Small intestine (tissue), 7 donors: ENCODE measurements around the gene FAF1. TPM values are rescaled to one million over a fixed set of nuclear protein-coding genes. Genes with fewer than 3 reads are reported as not detected.

Experiments used
- DNase-seq, 2 donors: peaks; one replicate each; pipeline versions ENCODE4 v3.0.0 to v3.0.0-alpha.2; 2013
- FAIRE-seq: peaks from 2 replicates; lab custom pipeline; 2012; peaks lifted over from hg19 to GRCh38; lab: Jason Lieb, UNC
- H3K27ac ChIP-seq, 3 donors: one replicate each; pipeline ENCODE4 v1.5.1; 2013; ENCODE audit warnings: low read length in 2 of 3, mild to moderate bottlenecking in 2 of 3, control low read depth in 1 of 3, inconsistent platforms in 1 of 3, low read depth in 1 of 3, moderate library complexity in 1 of 3
- H3K27me3 ChIP-seq, 3 donors: one replicate each; pipeline ENCODE4 v1.6.1; 2013; ENCODE audit warnings: low read length in 3 of 3, inconsistent platforms in 1 of 3; ENCODE audit not compliant: control insufficient read depth in 3 of 3, insufficient read depth in 3 of 3
- H3K36me3 ChIP-seq, 3 donors: one replicate each; pipeline ENCODE4 v1.6.1; 2013; ENCODE audit warnings: low read length in 3 of 3, inconsistent platforms in 1 of 3, low read depth in 1 of 3, mild to moderate bottlenecking in 1 of 3, moderate library complexity in 1 of 3; ENCODE audit not compliant: control insufficient read depth in 3 of 3, insufficient read depth in 2 of 3
- H3K4me1 ChIP-seq, 3 donors: one replicate each; pipeline ENCODE4 v1.6.1; 2013; ENCODE audit warnings: low read length in 2 of 3, inconsistent platforms in 1 of 3, low read depth in 1 of 3, mild to moderate bottlenecking in 1 of 3, moderate library complexity in 1 of 3; ENCODE audit not compliant: control insufficient read depth in 3 of 3, insufficient read depth in 2 of 3
- H3K4me3 ChIP-seq, 3 donors: one replicate each; pipeline ENCODE4 v1.5.1; 2013; ENCODE audit warnings: low read length in 3 of 3, control low read depth in 1 of 3, inconsistent platforms in 1 of 3, low read depth in 1 of 3, mild to moderate bottlenecking in 1 of 3, moderate library complexity in 1 of 3
- H3K9me3 ChIP-seq, 2 donors: one replicate each; pipeline ENCODE4 v1.6.1; 2013; ENCODE audit warnings: low read depth in 1 of 2, low read length in 1 of 2; ENCODE audit not compliant: control insufficient read depth in 2 of 2, insufficient read depth in 1 of 2
- WGBS, 3 donors: extraction: QIAGEN DNeasy Blood & Tissue Kit; methylation state at CpG; one replicate each; pipeline ENCODE4 v1.1.7; 2013; 5-methylcytosine and 5-hydroxymethylcytosine counted together
- polyA plus RNA-seq, 4 donors: library from polyadenylated mRNA; stranded (reverse) in 3 of 4; unstranded in 1 of 4; fragments of 200-250 nt in 3 of 4; fragments of 120-200 nt in 1 of 4; gene quantifications; one replicate each; pipeline versions ENCODE4 v1.2.1 to v1.2.3, GENCODE V29; 2013
- donor health status: healthy with polysubstance abuse.
- donor health status: control.
- donor health status: control.
- donor health status: Bipolar disorder and iron deficiency.
- donor health status: healthy.

The FAF1 gene
- polyA plus RNA-seq, 4 donors: 19.5 to 46.3 (median 32.5) TPM

DNA sequence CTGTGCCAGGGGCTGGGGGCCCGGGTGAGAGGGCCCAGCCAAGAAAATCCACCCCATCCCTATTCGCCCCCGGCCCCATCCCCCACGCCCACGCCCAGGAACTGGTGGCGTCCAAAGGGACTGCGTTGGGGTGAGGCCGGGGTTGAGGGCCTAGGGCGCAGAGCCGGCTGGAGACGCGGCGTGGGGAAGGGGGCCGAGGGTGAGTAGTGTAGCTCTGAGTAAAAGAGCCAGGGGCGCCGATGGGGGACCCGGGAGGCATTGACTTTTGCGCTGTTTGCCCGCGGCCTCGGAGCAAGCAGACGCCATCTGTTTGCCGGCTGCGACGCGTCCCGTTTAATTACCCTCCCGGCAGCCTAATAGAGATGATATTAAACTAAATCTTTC lies 533.4 kb downstream of the FAF1 start:
- DNase-seq (no peak), FAIRE-seq (no peak)
- Histone ChIP-seq H3K27me3 (peaks cover 15 to 93% (median 71%) of the 10 kb centered on the region in 3 donors), H3K4me3 (no peak overlapping the region), H3K27ac (no peak overlapping the region), H3K4me1 (peaks cover 0 to 15% (median 2%) of the 10 kb centered on the region in 3 donors), H3K9me3 (no peaks in the 10 kb centered on the region), H3K36me3 (no peaks in the 10 kb centered on the region)
- WGBS, 3 donors: 3 to 4% (median 3%) methylated on average over 28 of the region's 28 CpGs

DNA sequence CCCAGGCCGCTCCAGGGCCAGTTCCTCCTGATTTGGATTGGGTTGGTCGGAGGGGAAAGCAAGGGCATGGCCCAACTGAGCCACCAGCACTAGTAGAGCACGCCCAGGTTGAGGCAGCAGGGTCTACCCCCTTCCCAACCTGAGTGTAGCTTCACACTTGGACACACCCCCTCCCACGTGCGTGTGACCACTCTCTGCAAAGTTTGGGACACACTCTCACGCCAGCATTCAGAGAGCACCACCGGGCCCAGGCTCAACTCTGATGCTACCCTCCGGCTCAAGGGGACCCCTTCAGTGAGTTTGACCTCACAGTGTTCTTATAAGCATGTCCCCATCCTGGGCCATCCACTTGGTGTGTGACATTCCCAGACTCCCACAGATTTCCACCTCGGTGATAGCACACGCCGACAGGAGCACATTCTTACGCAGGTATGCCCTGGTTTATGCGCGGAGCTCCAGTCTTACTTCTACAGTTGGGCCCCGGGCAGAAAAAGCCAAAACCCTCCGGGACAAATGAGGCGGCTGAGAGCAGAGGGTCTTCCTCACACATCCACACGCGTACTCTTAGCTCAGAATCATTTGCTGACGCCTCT lies 533.9 kb downstream of the FAF1 start:
- no peak overlapping the region for H3K4me3 ChIP-seq
- H3K27me3 ChIP-seq: peaks cover 20 to 92% (median 70%) of the 10 kb centered on the region in 3 donors
- DNase-seq (no peak), FAIRE-seq (no peak)
- H3K4me1 ChIP-seq: peaks cover 0 to 15% (median 2%) of the 10 kb centered on the region in 3 donors
- no peaks in the 10 kb centered on the region for H3K9me3 ChIP-seq
- H3K27ac ChIP-seq: no peak overlapping the region
- no peaks in the 10 kb centered on the region for H3K36me3 ChIP-seq
- WGBS, 3 donors: 12 to 15% (median 15%) methylated on average over 20 of the region's 20 CpGs

DNA sequence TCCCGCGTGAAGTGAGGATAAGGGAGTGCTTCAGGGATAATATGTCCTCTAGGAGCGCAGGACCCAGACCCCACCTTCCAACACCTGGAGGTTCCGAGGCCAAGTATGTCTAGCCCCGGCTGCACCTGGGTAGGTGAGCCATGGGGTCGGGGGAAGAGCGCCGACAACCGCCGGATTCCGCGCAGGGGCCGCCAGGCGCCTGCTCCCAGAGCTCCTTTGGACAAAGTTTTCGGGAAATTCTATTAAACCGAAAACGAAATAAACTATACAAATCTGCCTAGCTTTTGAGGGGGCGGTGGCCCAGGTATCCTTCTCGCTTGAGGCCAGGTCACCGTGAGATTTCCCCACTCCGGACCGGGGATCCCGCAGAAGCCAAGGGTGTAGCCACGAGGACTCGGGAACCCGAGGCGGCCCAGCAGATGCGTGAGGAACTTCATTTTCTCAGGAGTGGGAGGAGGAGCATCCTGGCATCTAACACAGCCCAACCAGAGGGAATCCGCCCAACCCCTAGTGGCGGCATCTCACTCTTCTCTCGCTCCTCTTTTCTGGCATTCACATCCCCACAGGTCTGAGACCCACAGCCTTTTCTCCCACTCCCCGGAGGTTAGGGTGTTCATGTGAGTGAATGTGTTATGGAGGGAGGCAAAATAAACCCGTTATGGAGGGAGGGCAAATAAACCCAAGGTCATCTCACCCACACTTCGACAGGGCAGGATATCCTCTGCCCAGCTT lies 534.5 kb downstream of the FAF1 start:
- 9 to 15% (median 12%) methylated on average over 33 to 34 of the region's 34 CpGs for WGBS, 3 donors
- H3K4me3 ChIP-seq: no peak overlapping the region
- FAIRE-seq (no peak), DNase-seq (peak in 1 of 2 donors; percentile 19)
- no peaks in the 10 kb centered on the region for H3K9me3 ChIP-seq
- no peaks in the 10 kb centered on the region for H3K36me3 ChIP-seq
- H3K4me1 ChIP-seq: peaks cover 0 to 15% (median 2%) of the 10 kb centered on the region in 3 donors
- no peak overlapping the region for H3K27ac ChIP-seq
- H3K27me3 ChIP-seq: peaks cover 26 to 92% (median 70%) of the 10 kb centered on the region in 3 donors

DNA sequence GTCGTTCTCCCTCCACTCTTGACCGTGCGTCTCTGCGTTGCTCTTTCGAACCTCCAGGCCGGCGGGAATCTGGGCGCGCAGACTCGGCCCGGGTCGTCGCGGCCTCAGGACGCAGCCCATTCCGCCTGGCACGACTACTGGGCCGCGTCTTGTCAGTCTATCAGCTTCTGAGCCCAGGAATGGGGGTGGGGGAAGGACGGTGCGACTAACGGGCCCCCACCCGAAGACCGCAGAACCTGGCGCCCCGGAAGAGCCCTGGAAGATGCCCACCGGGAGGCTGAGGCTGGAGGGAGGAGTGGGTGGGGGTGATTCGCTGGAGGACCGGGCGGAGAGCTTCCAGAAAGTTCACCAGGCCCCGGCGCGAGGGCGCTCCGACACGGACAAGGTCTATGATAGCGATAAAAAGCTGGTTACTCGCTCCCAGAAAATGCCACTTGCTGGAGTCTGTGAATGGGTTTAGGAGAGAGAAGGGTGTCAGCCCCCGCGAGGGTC lies 535.1 kb downstream of the FAF1 start:
- Histone ChIP-seq H3K4me1 (peaks cover 0 to 15% (median 2%) of the 10 kb centered on the region in 3 donors), H3K27me3 (peaks cover 26 to 93% (median 71%) of the 10 kb centered on the region in 3 donors), H3K4me3 (no peak overlapping the region), H3K27ac (no peak overlapping the region), H3K36me3 (no peaks in the 10 kb centered on the region), H3K9me3 (no peaks in the 10 kb centered on the region)
- 7 to 12% (median 12%) methylated on average over 40 of the region's 40 CpGs for WGBS, 3 donors
- DNase-seq (peak in 1 of 2 donors; percentile 35), FAIRE-seq (no peak)

DNA sequence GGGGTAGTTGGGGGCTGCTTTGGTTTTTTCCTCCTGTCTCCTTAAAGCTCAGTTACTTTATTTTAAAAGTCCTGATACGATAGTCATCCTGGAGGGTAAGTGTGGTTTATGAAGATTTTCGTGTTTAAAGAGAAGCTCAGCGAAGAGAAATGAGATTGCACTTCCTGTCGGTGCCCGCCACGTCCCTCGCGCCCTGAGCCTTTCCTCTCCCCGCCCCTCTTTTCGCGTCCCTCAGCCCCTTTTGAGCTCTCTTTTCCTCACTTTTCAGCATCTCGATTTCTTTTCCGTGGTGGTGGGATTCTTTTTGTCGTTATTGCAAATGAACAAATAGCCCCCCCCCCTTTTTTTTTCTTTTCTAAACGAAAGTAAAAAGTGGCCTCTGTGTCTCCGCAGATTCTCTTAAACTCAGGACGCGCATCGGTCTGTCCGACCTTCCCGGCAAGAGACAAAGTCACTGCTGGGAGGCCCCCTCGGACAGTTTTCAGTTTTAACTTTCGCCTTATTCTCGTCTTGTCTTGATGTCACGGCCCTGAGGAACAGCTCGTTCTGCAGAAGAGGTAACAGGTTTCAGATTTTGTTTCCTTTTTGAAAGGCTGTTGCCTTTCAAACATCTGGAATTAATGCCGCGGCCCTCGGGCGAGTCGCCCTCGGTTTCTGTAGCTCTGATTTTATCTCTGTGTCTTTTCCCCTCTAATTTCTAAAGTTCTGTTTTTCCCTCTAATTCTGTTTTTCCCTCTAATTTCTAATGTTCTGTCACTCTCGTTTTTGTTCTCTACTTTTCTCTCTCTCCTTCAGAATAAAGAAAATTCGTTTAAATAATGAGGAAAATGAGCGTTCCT lies 535.8 kb downstream of the FAF1 start:
- peaks cover 30 to 96% (median 76%) of the 10 kb centered on the region in 3 donors for H3K27me3 ChIP-seq
- peak overlapping the region in 2 of 3 donors; percentile 12 to 24 for H3K4me3 ChIP-seq
- 2 to 5% (median 3%) methylated on average over 35 of the region's 35 CpGs for WGBS, 3 donors
- H3K36me3 ChIP-seq: no peaks in the 10 kb centered on the region
- H3K4me1 ChIP-seq: peaks cover 0 to 15% (median 2%) of the 10 kb centered on the region in 3 donors
- no peak overlapping the region for H3K27ac ChIP-seq
- H3K9me3 ChIP-seq: no peaks in the 10 kb centered on the region
- DNase-seq: peak in 1 of 2 donors; percentile 40
- no peak for FAIRE-seq

DNA sequence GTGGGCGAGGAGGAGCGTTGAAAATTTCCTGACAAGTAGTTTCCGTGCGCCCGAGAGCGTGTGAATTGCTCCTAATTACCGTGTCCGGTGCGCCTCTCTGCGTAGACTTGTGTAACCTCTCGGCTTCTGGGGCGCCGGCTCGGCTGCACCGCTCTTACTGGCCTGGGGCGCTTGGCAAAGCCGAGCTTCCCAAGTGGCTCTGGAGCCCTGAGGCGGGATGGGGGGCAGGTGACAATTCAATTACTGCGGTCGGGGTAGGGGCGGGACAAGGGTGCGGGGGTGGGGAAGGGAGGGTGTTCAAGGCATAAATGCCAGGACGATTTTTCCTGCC lies 536.4 kb downstream of the FAF1 start:
- H3K27me3 ChIP-seq: peaks cover 36 to 95% (median 78%) of the 10 kb centered on the region in 3 donors
- no peaks in the 10 kb centered on the region for H3K9me3 ChIP-seq
- H3K4me3 ChIP-seq: peak overlapping the region in 1 of 3 donors; percentile 24
- no peak overlapping the region for H3K27ac ChIP-seq
- DNase-seq: peak in 1 of 2 donors; percentile 23
- peaks cover 0 to 15% (median 2%) of the 10 kb centered on the region in 3 donors for H3K4me1 ChIP-seq
- WGBS, 3 donors: 2 to 4% (median 3%) methylated on average over 23 of the region's 23 CpGs
- FAIRE-seq: no peak
- no peaks in the 10 kb centered on the region for H3K36me3 ChIP-seq

DNA sequence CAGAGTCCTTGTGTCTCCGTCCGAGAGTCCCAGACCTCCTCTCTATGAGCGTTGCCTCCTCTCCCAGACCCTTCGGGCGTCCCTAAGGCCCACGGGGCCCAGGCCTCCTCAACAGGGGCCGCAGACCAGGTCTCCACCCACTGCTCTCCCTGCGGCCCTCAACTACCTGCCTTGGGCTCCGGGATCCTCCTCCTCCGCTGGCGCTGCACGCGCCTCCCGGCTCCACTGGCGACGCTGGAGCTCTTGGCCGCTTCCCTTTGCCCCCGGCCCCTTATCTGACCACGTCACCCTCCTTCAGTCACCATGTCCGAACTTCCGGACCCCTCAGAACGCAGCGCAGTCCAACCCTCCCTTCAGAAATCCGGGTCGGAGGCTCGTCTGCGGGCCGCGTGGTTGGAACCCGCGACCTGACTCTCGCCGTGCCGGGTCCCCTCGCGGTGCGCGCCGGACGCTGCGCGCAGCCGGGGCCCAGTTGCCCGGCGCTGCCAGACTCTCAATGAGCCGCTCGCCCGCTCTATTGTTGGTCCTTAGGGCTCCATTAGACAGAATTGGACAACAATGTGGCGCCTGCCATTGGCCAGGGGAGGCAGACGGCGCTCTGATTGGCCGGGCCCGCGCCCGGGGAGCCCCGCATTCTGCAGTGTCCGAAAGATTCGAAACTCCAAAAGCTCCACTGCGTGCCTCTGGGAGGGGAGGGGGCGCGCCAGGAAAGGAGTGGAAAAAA lies 537.0 kb downstream of the FAF1 start, which contains the start of gene DMRTA2:
Gene DMRTA2 (minus strand): TSS at position 498 of the 724 bp plus-strand sequence. CDS start 1,907 bp downstream, outside the sequence.
- 3 to 4% (median 3%) methylated on average over 58 to 61 of the region's 61 CpGs for WGBS, 3 donors
- FAIRE-seq: no peak
- no peaks in the 10 kb centered on the region for H3K36me3 ChIP-seq
- no peaks in the 10 kb centered on the region for H3K9me3 ChIP-seq
- peaks cover 38 to 96% (median 81%) of the 10 kb centered on the region in 3 donors for H3K27me3 ChIP-seq
- DNase-seq: peak in 1 of 2 donors; percentile 38
- no peak within 1 kb of the TSS for H3K27ac ChIP-seq
- peak within 1 kb of the TSS in 2 of 3 donors; percentile 12 to 24 for H3K4me3 ChIP-seq
- peaks cover 0 to 15% (median 2%) of the 10 kb centered on the region in 3 donors for H3K4me1 ChIP-seq
